ENCODE results near the gene ST3GAL3.

DNA sequence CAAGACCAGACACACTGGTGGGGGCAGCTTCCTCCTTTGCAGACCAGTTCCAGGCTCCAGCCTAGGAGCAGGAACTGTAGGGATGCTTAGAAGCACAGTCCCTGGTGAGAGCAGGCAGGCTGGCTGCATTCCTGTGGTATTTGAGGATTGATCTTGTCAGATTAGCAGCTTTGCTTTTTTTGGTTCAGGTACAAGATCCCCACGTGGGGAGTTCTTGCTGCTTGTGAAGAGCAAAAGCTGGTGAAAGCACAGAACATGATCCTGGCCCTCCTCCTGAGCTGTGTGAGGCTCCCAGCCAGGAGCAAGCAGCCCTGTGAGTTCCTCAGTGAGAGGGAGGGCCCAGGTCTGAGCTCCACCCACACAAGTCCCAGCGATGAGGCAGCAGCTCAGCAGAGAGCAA lies 151.0 kb downstream of the ST3GAL3 start:
- TF ChIP-seq POLR2A (IDR thresholded peaks at IDR 0.05) = no peak
- TF ChIP-seq, protein P1, sequence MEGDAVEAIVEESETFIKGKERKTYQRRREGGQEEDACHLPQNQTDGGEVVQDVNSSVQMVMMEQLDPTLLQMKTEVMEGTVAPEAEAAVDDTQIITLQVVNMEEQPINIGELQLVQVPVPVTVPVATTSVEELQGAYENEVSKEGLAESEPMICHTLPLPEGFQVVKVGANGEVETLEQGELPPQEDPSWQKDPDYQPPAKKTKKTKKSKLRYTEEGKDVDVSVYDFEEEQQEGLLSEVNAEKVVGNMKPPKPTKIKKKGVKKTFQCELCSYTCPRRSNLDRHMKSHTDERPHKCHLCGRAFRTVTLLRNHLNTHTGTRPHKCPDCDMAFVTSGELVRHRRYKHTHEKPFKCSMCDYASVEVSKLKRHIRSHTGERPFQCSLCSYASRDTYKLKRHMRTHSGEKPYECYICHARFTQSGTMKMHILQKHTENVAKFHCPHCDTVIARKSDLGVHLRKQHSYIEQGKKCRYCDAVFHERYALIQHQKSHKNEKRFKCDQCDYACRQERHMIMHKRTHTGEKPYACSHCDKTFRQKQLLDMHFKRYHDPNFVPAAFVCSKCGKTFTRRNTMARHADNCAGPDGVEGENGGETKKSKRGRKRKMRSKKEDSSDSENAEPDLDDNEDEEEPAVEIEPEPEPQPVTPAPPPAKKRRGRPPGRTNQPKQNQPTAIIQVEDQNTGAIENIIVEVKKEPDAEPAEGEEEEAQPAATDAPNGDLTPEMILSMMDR (IDR thresholded peaks at IDR 0.05) = no peak

All from right lobe of liver (tissue), 4 donors.